Measurements from ENCODE around the gene CPB1. TPM values are rescaled to one million over a fixed set of nuclear protein-coding genes. Genes with fewer than 3 reads are reported as not detected.

Gene CPB1
- total RNA-seq, 1 donor from 2014 or later = not detected

Other genes with a start within 250 kb of the CPB1 start
- gene AGTR1, start 129.9 kb upstream of the CPB1 start, total RNA-seq = not detected in 2 replicates
- gene CPA3, start 37.5 kb downstream of the CPB1 start, total RNA-seq = not detected in 2 replicates
- gene GYG1, start 163.7 kb downstream of the CPB1 start, total RNA-seq = 27.4 and 28.0 TPM in 2 replicates

Data from activated CD4-positive, alpha-beta T cell treated with anti-CD3 and anti-CD28 coated beads, Interleukin-2, amount 10 ng/mL, durations not matched to agents 24 days and 14 days (primary cell).